Measurements from ENCODE around the gene HMGXB3.

The HMGXB3 gene

DNA sequence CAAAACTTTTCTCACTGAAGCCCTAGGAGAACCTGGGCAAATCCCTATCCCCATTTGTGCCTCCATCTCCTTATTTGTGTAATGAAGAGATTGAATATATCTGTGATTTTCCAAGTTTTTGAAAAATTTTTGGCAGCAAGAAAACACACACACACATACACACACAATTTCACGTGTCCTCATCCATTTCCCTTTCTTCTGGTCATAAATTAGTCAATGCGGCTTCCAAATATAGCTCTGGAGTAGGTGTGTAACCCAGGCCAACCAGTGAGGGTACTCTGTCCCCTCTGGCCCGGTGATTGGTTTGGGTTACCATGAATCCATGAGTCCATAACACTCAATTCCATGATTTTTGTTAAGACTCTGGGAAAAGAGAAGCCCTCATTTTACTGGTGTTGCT is 73.1 kb downstream of the HMGXB3 start:
- TF ChIP-seq OSR1 (CRISPR knock-in tag; IDR thresholded peaks at IDR 0.05) = no peak
- no peak for TF ChIP-seq SNAI2 (CRISPR knock-in tag; IDR thresholded peaks at IDR 0.05)
- TF ChIP-seq, protein P1, sequence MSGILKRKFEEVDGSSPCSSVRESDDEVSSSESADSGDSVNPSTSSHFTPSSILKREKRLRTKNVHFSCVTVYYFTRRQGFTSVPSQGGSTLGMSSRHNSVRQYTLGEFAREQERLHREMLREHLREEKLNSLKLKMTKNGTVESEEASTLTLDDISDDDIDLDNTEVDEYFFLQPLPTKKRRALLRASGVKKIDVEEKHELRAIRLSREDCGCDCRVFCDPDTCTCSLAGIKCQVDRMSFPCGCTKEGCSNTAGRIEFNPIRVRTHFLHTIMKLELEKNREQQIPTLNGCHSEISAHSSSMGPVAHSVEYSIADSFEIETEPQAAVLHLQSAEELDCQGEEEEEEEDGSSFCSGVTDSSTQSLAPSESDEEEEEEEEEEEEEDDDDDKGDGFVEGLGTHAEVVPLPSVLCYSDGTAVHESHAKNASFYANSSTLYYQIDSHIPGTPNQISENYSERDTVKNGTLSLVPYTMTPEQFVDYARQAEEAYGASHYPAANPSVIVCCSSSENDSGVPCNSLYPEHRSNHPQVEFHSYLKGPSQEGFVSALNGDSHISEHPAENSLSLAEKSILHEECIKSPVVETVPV (CRISPR knock-in tag; IDR thresholded peaks at IDR 0.05) = no peak
- TF ChIP-seq ZNF70 (CRISPR knock-in tag; IDR thresholded peaks at IDR 0.05) = no peak
- no peak for TF ChIP-seq ZC3H10 (CRISPR knock-in tag; IDR thresholded peaks at IDR 0.05)
- TF ChIP-seq CREB5 (CRISPR knock-in tag; IDR thresholded peaks at IDR 0.05; ENCODE audit: low read depth) = no peak
- TF ChIP-seq ZFP30 (CRISPR knock-in tag; IDR thresholded peaks at IDR 0.05) = no peak
- no peak for TF ChIP-seq GLIS3 (CRISPR knock-in tag; IDR thresholded peaks at IDR 0.05)
- TF ChIP-seq ARNTL (CRISPR knock-in tag; IDR thresholded peaks at IDR 0.05; ENCODE audit: borderline replicate concordance, low read depth) = no peak
- TF ChIP-seq ZFP3 (CRISPR knock-in tag; IDR thresholded peaks at IDR 0.05) = no peak
- TF ChIP-seq TCF4 (CRISPR knock-in tag; IDR thresholded peaks at IDR 0.05; ENCODE audit: borderline replicate concordance) = no peak
- no peak for TF ChIP-seq ZNF8 (CRISPR knock-in tag; IDR thresholded peaks at IDR 0.05)
- TF ChIP-seq CSDC2 (CRISPR knock-in tag; IDR thresholded peaks at IDR 0.05) = no peak
- TF ChIP-seq ISL1 (CRISPR knock-in tag; IDR thresholded peaks at IDR 0.05) = no peak
- TF ChIP-seq ZNF565 (CRISPR knock-in tag; conservative IDR thresholded peaks at IDR 0.05; ENCODE audit: low read depth) = no peak
- no peak for TF ChIP-seq PPARA (CRISPR knock-in tag; IDR thresholded peaks at IDR 0.05; ENCODE audit: borderline replicate concordance)
- TF ChIP-seq TOX (CRISPR knock-in tag; IDR thresholded peaks at IDR 0.05; ENCODE audit: borderline replicate concordance) = no peak
- TF ChIP-seq TSHZ2 (CRISPR knock-in tag; IDR thresholded peaks at IDR 0.05) = no peak
- TF ChIP-seq RARB (CRISPR knock-in tag; IDR thresholded peaks at IDR 0.05) = no peak

DNA sequence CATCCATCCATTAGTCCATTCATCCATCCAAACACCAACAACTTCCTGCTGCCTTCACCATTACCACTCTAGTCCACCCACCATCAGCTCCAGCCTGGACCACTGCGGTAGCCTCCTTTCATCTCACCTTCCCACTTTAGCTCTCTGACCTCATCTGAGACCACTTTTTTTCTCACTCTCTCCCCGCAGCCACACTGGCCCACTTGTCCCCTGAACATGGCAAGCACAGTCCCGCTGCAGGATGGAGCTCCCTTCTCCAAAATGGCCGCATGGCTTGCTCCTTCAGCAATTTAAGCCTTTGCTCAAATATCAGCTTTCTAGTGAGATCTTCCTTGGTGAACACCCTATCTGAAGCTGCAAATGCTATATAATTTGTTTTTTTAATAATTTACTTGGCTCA is 74.7 kb downstream of the HMGXB3 start:
- no peak for ATAC-seq
- TF ChIP-seq TCF4 (CRISPR knock-in tag; IDR thresholded peaks at IDR 0.05; ENCODE audit: borderline replicate concordance) (no peak), RARB (CRISPR knock-in tag; IDR thresholded peaks at IDR 0.05) (no peak), ZC3H10 (CRISPR knock-in tag; IDR thresholded peaks at IDR 0.05) (no peak), CREB5 (CRISPR knock-in tag; IDR thresholded peaks at IDR 0.05; ENCODE audit: low read depth) (no peak), ZFP3 (CRISPR knock-in tag; IDR thresholded peaks at IDR 0.05) (no peak), BACH2 (CRISPR knock-in tag; IDR thresholded peaks at IDR 0.05; ENCODE audit: borderline replicate concordance) (no peak), ZNF565 (CRISPR knock-in tag; conservative IDR thresholded peaks at IDR 0.05; ENCODE audit: low read depth) (no peak), ZNF70 (CRISPR knock-in tag; IDR thresholded peaks at IDR 0.05) (no peak), TOX (CRISPR knock-in tag; IDR thresholded peaks at IDR 0.05; ENCODE audit: borderline replicate concordance) (no peak), SNAI2 (CRISPR knock-in tag; IDR thresholded peaks at IDR 0.05) (no peak), ZNF8 (CRISPR knock-in tag; IDR thresholded peaks at IDR 0.05) (no peak), TSHZ2 (CRISPR knock-in tag; IDR thresholded peaks at IDR 0.05) (no peak)
- TF ChIP-seq, protein P1 (CRISPR knock-in tag; IDR thresholded peaks at IDR 0.05) = no peak
- TF ChIP-seq, protein P2, sequence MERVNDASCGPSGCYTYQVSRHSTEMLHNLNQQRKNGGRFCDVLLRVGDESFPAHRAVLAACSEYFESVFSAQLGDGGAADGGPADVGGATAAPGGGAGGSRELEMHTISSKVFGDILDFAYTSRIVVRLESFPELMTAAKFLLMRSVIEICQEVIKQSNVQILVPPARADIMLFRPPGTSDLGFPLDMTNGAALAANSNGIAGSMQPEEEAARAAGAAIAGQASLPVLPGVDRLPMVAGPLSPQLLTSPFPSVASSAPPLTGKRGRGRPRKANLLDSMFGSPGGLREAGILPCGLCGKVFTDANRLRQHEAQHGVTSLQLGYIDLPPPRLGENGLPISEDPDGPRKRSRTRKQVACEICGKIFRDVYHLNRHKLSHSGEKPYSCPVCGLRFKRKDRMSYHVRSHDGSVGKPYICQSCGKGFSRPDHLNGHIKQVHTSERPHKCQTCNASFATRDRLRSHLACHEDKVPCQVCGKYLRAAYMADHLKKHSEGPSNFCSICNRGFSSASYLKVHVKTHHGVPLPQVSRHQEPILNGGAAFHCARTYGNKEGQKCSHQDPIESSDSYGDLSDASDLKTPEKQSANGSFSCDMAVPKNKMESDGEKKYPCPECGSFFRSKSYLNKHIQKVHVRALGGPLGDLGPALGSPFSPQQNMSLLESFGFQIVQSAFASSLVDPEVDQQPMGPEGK (CRISPR knock-in tag; IDR thresholded peaks at IDR 0.05; ENCODE audit: borderline replicate concordance) = no peak

More for the DNA sequence above, 73.1 kb downstream of the HMGXB3 start:
- ATAC-seq = no peak
